WI38 (cell line): ENCODE results near the gene RIN3.

ENCODE experiments used
- H3K4me3 ChIP-seq: 2 replicates; pipeline ENCODE4 v1.5.1; 2011; ENCODE audit warnings: low read depth, mild to moderate bottlenecking, control low read depth, low read length
- CTCF ChIP-seq: IDR thresholded peaks from 2 replicates; pipeline ENCODE4 v1.5.1; 2012; ENCODE audit warnings: low read depth, mild to moderate bottlenecking, control low read depth, low read length

Gene RIN3

GRCh38 chr14:92542766-92543554 is 29.4 kb downstream of the RIN3 start:
- no peak overlapping the region for H3K4me3 ChIP-seq
- no peak for TF ChIP-seq CTCF

GRCh38 chr14:92544051-92544720 is 30.6 kb downstream of the RIN3 start:
- H3K4me3 ChIP-seq = no peak overlapping the region
- no peak for TF ChIP-seq CTCF

GRCh38 chr14:92546347-92547053 is 32.9 kb downstream of the RIN3 start:
- no peak for TF ChIP-seq CTCF
- peak overlapping the region; percentile 26 for H3K4me3 ChIP-seq

GRCh38 chr14:92549105-92549858 is 35.7 kb downstream of the RIN3 start:
- TF ChIP-seq CTCF = no peak
- H3K4me3 ChIP-seq = no peak overlapping the region

GRCh38 chr14:92549859-92550230 is 36.3 kb downstream of the RIN3 start:
- no peak overlapping the region for H3K4me3 ChIP-seq
- no peak for TF ChIP-seq CTCF

- no peak for TF ChIP-seq CTCF
- H3K4me3 ChIP-seq = no peak overlapping the region
These were observed 37.7 kb downstream of the RIN3 start for GRCh38 chr14:92551044-92551841.
